ENCODE results near the gene TNFSF13.

Gene TNFSF13

DNA sequence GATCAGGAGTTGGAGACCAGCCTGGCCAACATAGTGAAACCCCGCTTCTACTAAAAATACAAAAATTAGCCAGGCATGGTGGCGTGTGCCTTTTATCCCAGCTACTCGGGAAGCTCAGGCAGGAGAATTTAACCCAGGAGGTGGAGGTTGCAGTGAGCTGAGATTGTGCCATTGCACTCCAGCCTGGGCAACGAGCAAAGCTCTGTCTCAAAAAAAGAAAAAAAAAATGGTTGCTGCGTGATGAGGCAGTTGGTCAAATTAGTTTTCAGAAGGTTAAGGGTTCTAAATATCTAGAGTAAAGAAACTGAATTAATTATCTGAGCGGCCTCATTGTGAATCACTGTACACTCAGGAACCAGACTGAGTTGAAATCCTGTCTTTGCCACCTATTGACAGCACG, 17.4 kb downstream of the TNFSF13 start:
- no peak for DNase-seq

DNA sequence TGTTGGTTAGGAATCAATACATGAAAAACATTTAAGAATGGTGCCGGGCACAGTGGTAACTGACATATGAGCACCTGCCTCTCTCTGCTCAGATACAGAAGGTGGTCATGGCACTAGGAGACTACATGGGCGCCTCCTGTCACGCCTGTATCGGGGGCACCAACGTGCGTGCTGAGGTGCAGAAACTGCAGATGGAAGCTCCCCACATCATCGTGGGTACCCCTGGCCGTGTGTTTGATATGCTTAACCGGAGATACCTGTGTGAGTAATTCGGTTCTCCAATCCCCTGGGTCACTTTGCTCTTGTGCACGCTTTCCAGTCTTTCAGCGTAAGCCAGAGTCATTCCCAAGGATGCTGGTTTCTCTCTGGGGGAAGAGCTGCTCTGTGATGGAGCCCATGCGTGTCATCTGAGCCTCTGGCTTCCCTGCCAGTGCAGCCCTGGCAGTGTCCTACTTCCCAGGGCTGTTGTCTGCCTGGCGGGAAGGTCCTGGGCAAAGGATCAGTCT, 17.9 kb downstream of the TNFSF13 start:
- DNase-seq: peak; percentile 25

DNA sequence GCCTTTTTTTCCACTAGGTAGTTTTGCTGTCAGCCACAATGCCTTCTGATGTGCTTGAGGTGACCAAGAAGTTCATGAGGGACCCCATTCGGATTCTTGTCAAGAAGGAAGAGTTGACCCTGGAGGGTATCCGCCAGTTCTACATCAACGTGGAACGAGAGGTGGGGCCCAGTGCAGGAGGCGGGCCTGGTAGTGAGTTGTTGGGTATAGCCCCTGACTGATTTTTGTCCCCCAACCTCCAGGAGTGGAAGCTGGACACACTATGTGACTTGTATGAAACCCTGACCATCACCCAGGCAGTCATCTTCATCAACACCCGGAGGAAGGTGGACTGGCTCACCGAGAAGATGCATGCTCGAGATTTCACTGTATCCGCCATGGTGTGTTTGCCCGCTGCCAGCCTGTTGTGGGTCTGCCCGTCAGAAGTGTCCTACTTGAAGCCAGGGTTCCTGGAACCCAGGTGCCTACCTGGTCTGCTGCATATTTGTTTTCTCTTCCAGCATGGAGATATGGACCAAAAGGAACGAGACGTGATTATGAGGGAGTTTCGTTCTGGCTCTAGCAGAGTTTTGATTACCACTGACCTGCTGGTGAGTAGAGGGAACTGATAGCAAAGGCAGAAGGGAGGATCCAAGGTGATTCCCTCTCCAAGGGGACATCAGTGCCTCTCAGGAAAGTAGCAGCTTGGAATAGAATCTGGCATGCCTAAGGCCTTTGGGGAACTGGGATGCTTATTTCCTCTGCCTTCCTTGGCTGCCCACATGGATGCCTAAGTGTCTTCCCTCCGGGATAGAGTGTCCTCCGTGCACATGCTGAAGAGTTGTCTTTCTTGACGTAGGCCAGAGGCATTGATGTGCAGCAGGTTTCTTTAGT, 19.0 kb downstream of the TNFSF13 start:
- DNase-seq: no peak

DNA sequence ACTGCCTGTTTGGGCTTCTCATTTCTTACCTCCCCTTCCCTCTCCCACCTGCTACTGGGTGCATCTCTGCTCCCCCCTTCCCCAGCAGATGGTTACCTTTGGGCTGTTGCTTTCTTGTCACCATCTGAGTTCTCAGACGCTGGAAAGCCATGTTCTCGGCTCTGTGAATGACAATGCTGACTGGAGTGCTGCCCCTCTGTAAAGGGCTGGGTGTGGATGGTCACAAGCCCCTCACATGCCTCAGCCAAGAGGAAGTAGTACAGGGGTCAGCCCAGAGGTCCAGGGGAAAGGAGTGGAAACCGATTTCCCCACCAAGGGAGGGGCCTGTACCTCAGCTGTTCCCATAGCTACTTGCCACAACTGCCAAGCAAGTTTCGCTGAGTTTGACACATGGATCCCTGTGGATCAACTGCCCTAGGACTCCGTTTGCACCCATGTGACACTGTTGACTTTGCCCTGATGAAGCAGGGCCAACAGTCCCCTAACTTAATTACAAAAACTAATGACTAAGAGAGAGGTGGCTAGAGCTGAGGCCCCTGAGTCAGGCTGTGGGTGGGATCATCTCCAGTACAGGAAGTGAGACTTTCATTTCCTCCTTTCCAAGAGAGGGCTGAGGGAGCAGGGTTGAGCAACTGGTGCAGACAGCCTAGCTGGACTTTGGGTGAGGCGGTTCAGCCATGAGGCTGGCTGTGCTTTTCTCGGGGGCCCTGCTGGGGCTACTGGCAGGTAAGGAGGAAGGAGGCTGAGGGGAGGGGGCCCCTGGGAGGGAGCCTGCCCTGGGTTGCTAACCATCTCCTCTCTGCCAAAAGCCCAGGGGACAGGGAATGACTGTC, 20.7 kb downstream of the TNFSF13 start, which contains the start of gene CD68:
CD68 (plus strand) TSS at position 638 of the 833 bp plus-strand sequence; CDS start at position 678, 40 bp downstream.
- peak; percentile 76 for DNase-seq

DNA sequence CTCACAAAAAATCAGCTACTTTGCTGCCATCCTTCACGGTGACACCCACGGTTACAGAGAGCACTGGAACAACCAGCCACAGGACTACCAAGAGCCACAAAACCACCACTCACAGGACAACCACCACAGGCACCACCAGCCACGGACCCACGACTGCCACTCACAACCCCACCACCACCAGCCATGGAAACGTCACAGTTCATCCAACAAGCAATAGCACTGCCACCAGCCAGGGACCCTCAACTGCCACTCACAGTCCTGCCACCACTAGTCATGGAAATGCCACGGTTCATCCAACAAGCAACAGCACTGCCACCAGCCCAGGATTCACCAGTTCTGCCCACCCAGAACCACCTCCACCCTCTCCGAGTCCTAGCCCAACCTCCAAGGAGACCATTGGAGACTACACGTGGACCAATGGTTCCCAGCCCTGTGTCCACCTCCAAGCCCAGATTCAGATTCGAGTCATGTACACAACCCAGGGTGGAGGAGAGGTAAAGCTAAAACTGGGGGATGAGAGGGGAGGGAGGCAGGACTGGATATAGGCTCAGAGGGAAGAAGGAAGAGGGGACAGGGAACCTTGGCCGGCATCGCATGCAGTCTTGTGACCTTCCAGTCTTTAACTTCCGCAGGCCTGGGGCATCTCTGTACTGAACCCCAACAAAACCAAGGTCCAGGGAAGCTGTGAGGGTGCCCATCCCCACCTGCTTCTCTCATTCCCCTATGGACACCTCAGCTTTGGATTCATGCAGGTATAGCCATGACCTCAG, 21.5 kb downstream of the TNFSF13 start:
- peak; percentile 58 for DNase-seq

DNA sequence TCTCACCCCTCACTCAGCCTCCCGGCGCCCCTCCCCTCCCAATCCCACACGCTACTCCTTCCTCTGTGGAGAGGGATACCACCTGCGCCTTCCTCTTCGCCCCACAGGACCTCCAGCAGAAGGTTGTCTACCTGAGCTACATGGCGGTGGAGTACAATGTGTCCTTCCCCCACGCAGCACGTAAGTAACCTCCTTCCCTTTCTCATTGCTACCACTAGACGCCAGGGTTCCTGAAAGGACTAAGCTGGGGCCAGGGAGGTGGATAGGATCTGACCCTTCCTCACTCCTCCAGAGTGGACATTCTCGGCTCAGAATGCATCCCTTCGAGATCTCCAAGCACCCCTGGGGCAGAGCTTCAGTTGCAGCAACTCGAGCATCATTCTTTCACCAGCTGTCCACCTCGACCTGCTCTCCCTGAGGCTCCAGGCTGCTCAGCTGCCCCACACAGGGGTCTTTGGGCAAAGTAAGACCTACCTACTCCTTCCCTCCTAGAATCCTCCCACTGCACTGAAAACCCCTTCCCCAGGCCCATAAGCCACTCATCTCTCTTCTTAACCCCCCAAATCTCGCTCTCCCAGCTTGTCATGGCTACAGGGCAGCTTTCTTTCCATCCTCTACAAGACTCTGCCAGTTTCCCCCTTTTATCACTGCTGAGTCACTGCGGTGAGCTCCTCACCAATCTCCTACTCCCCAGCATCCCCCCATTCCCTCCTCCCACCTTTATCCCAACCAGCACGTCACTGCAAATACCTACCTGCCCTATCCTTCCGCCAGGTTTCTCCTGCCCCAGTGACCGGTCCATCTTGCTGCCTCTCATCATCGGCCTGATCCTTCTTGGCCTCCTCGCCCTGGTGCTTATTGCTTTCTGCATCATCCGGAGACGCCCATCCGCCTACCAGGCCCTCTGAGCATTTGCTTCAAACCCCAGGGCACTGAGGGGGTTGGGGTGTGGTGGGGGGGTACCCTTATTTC, 22.3 kb downstream of the TNFSF13 start:
- DNase-seq: no peak

DNA sequence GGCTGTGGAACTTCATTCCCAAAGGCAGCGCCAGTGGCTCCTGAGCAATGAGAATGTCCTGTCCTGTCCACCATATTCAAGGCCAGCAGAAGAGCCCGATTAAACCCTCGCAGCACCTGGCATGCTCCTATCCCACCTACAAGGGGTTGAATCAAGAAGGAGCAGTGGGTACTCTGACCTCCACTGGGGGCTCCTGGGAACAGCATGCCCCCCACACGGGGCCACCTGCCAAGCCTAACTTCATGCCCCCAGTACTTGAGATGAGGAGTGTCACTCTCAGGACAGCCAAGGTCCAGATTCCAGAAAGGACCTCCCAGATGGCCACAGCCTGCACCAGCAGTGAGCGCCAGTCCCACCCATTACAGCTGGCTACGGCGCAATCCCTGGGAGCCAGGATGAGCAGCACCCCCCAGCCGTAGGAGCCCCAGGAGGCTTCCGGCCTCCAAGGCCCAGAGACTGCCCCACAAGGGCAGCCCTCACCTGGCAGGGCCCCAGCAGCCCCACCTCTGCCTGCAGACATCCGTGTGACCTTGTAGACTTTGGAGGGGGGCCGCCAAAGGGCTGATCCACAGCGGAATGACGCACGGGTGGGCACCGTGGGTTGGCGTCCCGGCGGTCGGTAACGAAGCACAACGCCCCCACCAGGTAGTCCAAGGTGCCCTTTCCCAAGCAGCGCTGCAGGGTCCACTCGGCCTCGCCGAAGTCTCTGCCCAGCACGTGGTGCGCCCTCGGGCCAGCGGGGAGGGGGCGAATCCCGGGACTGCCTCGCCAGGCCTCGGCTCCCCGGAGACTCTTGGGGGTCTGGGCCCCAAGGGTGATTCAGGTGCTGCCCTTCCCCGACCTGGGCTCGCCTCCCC, 24.1 kb downstream of the TNFSF13 start:
- DNase-seq: no peak

DNA sequence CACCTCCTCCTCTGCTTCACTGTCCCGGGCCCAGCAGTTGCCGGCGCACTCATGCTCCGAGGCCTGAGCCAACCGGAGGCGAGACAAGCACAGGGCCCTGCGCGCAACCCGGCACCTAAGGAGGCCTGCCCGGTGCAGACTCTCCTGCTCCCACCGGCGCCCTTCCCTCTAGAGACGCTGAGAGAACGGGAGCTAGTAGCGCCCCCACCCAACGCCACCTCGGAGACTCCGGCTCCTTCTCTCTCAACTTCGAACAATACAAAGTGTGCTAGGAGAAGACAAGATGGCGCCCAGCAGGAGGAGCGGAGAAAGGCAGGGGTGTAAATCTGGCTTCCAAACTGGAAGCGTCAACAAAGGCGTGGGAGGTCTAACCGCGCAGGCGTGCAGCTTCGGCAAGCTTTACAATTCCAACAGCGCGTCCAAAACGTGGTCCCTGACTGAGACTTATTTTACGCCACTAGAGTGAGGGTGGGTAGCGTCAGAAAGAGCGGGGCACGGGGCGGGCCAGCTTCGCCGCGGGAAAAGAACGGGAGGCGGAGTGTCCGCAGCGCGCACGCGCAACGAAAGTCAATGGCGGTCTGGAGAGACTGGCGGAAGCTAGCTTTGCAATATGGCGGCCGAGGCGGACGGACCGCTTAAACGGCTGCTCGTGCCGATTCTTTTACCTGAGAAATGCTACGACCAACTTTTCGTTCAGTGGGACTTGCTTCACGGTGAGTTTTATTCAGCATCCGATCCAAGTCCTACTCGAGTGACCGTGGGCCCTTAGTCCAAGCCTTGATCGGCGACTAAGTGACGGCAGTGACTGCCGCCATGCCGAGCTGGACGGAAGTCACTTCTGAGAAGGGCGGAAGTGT, 24.9 kb downstream of the TNFSF13 start, which contains the start of gene MPDU1:
MPDU1 (plus strand) TSS at position 600 of the 857 bp plus-strand sequence; CDS start at position 611, 11 bp downstream.
- peak; percentile 97 for DNase-seq

DNA sequence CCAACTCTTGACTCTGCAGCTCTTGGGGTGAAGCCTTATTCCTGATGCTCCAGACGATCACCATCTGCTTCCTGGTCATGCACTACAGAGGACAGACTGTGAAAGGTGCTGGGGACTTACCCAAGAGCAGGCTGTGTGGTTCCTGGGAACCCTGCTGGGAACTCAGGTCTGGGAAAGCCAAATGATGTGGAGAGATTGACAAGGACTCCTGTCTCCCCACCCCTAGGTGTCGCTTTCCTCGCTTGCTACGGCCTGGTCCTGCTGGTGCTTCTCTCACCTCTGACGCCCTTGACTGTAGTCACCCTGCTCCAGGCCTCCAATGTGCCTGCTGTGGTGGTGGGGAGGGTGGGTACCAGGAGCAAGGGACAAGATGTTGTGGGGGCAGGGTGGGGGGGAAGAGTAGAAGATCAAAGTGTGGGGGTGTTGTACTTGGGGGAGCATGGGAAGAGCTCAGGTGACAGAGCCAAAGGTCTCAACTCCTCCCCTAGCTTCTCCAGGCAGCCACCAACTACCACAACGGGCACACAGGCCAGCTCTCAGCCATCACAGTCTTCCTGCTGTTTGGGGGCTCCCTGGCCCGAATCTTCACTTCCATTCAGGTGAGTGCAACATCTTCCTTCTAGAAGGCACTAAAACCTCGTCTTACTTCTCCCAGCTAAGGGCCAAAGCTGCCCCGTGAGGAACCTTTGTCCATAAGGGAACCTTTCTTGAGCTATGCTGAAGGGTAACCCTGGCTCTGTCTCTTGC, 28.3 kb downstream of the TNFSF13 start:
- DNase-seq: no peak

DNA sequence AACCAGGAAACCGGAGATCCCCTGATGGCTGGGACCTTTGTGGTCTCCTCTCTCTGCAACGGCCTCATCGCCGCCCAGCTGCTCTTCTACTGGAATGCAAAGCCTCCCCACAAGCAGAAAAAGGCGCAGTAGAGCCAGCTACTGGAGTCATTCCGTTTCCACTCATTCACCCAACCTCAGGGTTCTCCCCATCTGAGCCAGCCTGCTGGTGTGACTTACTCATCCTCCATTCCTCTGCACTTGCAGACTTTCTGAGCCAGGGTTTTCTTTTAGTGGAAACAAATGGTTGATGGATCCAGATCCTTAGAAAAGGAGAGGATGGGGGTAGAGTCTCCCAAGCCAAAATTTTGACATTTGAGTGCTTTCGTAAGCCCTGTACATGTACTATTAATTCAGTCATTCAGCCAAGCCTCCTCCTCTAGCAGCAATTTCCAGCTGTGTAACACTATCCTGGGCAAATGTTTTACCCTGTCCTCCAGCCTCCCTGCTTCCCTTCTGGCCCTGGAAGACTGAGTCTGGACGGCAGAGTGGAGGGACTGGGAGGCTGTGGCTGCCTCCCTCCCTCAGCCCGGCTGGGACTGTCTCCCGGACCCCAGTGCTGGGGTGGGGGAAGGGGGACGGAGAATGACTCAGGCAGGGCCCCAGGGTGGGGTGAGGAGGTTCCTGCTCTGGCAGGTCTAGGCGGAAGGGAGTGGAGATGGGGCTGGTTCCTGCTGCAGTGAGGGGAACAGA, 29.0 kb downstream of the TNFSF13 start:
- no peak for DNase-seq

DNA sequence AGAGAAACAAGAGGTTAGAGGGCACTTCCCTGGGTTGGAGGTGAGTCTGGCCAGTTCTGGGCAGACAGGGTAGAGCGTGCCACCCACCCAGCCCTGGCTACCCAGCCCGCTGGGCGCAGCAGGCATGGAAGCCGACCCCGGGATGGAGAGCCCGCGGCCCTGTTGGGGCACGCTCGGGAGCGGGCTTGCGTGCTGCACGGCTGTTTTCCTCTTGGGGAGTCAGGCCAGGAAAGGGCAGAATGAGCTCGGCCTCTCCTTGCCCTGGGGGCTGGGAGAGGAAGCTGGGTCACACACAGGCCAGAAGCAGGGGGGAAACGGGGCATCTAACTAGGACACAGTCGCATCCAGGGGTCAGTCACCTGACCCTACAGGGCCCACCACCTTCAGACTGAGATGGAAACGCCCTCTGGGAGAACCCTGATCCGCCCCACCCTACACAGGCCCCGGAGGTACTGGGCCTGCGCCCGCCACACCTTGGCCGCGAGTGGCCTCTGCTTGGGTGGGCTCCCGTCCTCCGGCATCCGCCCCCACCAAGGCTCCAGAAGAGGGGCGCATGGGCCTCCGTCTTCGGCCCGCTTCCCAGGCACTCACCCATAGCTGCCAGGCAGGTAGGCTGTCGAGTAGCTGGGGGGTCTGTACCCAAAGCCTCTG, 30.1 kb downstream of the TNFSF13 start:
- DNase-seq: no peak

DNA sequence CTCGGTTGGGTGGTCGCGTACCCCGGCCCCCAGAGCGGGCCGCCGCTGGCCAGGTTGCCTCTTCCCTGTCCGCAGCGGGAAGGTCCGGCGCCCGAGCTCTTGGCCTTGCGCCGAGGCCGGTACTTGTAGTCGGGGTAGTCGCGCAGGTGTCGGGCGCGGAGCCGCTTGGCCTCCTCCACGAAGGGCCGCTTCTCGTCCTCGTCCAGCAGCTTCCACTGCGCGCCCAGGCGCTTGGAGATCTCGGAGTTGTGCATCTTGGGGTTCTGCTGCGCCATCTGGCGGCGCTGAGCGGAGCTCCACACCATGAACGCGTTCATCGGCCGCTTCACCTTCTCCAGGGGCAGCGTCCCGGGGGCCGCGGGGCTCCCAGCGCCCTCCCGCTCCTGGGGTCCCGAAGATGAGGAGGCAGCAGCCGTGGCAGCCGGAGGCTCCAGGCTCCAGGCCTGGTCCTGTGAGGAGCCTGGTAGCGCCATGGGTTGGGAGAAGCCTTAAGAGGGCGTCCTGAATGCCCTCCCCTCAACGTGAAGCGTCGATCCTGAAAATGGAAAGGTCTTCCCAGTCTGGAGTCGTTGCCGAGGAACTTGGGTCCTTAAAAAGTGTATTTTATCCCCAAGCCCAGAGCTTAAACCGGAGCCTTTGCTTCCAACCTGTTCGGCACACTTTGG, 30.8 kb downstream of the TNFSF13 start:
- peak; percentile 71 for DNase-seq

DNA sequence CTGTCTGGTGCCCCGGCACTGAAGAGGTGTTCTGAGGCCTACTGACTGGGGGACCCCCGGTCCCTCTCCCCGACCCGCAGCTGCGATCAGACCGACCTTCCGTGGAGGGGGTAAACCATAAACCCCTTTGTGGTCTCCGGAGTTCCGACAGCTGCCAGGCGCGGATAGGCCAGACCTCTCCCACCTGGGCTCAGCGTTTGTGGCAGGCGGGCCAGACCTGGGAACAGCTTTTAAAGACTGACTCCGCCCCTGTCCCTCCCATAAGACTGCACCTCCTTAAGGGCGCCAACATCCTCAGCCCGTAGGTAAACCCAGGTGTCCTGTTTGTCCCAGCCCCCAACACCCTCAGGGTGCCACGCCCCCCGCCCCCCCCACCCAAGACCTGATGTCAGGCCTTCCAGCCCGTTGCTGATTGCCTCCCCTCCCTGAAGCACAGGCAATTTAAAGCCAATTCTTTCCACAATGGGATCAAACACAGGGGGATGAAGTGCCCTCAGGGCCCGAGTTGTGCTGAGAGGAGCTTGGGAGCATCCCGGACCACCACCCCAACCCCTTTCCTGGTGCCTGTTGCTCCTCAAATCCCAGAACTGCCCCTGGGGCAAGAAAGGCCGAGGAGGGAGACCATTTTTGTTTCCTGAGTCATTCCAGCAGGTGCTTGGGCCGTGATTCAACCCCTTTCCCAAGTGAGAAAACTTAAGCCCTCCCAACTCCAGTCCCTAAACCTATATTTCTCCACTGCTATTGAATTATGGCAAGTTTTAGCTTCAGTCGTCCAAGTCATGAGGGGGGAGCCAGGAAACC, 31.5 kb downstream of the TNFSF13 start, which contains the start of gene SOX15:
SOX15 (minus strand) TSS at position 204 of the 801 bp plus-strand sequence. CDS start 418 bp downstream, outside the sequence.
- no peak for DNase-seq

DNA sequence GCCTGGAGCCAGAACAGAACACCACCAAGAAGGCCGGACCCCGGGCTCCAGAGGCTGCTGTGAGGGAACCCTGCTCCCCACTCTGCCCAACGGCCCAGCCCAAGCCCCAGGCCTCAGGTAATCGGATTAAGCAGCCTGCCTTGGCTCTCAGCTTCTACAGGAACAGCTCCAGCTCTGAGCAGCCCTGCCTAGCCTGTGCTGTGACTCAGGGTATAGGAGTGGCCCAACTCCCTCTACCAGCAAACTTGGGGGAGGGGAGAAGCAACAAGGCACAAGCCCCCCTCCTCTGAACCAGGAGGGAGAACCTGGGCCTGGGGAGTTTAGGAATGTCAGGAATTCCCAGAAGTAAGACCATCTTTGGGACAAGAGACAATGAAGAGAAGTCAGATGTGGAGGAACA, 32.2 kb downstream of the TNFSF13 start:
- DNase-seq: no peak

DNA sequence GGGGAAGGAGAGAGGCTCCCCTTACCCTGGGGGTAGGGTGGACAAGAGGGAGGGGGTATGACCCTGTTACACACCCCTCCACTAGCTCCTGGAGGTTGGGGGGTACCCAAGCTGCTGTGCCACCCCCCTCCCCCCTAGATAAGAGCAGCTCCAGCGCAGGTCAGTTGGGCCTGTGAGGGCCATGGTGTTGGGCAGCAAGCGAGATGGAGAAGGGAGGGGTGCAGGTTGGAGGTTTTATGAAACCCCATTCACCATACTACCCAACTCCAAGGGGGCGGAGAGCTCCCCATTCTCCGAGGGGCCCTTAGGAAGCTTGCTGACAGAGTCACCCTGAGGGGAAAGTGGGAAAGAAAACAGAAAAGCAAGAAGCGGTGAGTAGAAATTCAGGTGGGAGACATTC, 33.0 kb downstream of the TNFSF13 start:
- no peak for DNase-seq

Data from CD4-positive, alpha-beta T cell treated with Interleukin-17A for 1 hour (primary cell).